Measurements from ENCODE around the gene EXTL1. TPM values are rescaled to one million over a fixed set of nuclear protein-coding genes. Genes with fewer than 3 reads are reported as not detected.

EXTL1 gene
- total RNA-seq, 1 experiment from 2014 or later = 0.15 TPM

DNA sequence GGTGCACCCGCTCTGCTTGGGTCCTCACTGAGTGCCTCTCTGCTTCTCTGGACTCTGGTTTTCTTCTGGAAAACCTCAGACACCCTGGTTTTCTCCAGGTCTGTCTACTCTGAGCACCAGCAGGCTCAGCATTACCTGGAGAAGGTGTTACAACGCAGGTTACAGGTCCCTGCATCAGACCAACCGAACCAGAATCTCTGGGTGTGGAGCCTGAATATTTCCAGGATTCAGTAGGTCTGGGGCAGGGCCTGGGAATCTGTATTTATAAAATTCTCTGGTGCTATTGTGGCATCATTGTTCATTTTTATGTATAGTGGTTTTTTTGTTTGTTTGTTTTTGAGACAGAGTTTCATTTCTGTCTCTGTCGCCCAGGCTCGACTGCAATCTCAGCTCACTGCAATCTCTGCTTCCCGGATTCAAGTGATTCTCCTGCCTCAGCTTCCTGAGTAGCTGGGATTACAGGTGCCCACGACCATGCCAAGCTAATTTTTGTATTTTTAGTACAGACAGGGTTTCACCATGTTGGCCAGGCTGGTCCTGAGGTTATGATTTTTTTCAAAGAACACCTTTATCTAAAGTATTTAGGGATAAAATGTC lies 25.8 kb downstream of the EXTL1 start:
- DNase-seq (ENCODE audit: low read depth, low spot score) = no peak
- H2AFZ ChIP-seq (ENCODE audit: low read depth, low read length, poor library complexity, severe bottlenecking) = no peak overlapping the region
- H3K9ac ChIP-seq (ENCODE audit: low read length) = no peak overlapping the region
- ChIA-PET CTCF (no interaction called here), RAD21 (ENCODE audit: low non-redundant PET in 1 of 2, low total read pairs in 2 of 2, uncharacterized antibody in 2 of 2, unreplicated experiment in 2 of 2) (no interaction called here), POLR2A (no interaction called here)
- no peaks in the 10 kb centered on the region for H4K20me1 ChIP-seq (ENCODE audit: insufficient read depth)
- no peaks in the 10 kb centered on the region for H3K79me2 ChIP-seq (ENCODE audit: insufficient read depth, low read length)
- H3K36me3 ChIP-seq (ENCODE audit: control insufficient read depth in 1 of 2, insufficient read depth in 2 of 2, low read length in 2 of 2) = no peaks in the 10 kb centered on the region
- no TSS peak for BruUV-seq (replicated peaks)
- H3K27ac ChIP-seq (ENCODE audit: low read depth, low read length) = no peak overlapping the region
- no peaks in the 10 kb centered on the region for H3K9me2 ChIP-seq (ENCODE audit: insufficient read depth)
- no peak for ATAC-seq
- H3K9me3 ChIP-seq (ENCODE audit: control insufficient read depth in 1 of 2, insufficient read depth in 1 of 2, low read depth in 1 of 2, low read length in 2 of 2) = no peaks in the 10 kb centered on the region
- no peaks in the 10 kb centered on the region for H3K27me3 ChIP-seq (ENCODE audit: insufficient read depth, low read length)
- no peak overlapping the region for H3K4me2 ChIP-seq (ENCODE audit: low read length)
- TF ChIP-seq TCF7L2 (IDR thresholded peaks at IDR 0.05; ENCODE audit: borderline replicate concordance, extremely low read depth, insufficient read depth, insufficient read length) (no peak), ZNF274 (IDR thresholded peaks at IDR 0.05; ENCODE audit: low read depth, low read length) (no peak), EZH2 (IDR thresholded peaks at IDR 0.05) (no peak), CBX3 (IDR thresholded peaks at IDR 0.05; ENCODE audit: low read depth) (no peak), FOSL1 (IDR thresholded peaks at IDR 0.05; ENCODE audit: low read depth) (no peak), SRF (IDR thresholded peaks at IDR 0.05; ENCODE audit: low read depth) (no peak), RAD21 (IDR thresholded peaks at IDR 0.05; ENCODE audit: low read depth) (no peak), POLR2A (IDR thresholded peaks at IDR 0.05; ENCODE audit: borderline replicate concordance, extremely low read depth, insufficient read depth, insufficient read length) (no peak), ELF1 (IDR thresholded peaks at IDR 0.05; ENCODE audit: borderline replicate concordance, low read depth) (no peak), POLR2AphosphoS5 (IDR thresholded peaks at IDR 0.05; ENCODE audit: low read depth, low read length) (no peak), ZFX (IDR thresholded peaks at IDR 0.05) (no peak), SP1 (IDR thresholded peaks at IDR 0.05; ENCODE audit: low read depth) (no peak)
- TF ChIP-seq, protein P1, sequence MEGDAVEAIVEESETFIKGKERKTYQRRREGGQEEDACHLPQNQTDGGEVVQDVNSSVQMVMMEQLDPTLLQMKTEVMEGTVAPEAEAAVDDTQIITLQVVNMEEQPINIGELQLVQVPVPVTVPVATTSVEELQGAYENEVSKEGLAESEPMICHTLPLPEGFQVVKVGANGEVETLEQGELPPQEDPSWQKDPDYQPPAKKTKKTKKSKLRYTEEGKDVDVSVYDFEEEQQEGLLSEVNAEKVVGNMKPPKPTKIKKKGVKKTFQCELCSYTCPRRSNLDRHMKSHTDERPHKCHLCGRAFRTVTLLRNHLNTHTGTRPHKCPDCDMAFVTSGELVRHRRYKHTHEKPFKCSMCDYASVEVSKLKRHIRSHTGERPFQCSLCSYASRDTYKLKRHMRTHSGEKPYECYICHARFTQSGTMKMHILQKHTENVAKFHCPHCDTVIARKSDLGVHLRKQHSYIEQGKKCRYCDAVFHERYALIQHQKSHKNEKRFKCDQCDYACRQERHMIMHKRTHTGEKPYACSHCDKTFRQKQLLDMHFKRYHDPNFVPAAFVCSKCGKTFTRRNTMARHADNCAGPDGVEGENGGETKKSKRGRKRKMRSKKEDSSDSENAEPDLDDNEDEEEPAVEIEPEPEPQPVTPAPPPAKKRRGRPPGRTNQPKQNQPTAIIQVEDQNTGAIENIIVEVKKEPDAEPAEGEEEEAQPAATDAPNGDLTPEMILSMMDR (IDR thresholded peaks at IDR 0.05 in 2 of 3, conservative IDR thresholded peaks at IDR 0.05 in 1 of 3; ENCODE audit: borderline replicate concordance in 1 of 3, insufficient read depth in 1 of 3, low read depth in 2 of 3, low read length in 2 of 3) = no peak
- TF ChIP-seq, protein P2, sequence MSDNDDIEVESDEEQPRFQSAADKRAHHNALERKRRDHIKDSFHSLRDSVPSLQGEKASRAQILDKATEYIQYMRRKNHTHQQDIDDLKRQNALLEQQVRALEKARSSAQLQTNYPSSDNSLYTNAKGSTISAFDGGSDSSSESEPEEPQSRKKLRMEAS (IDR thresholded peaks at IDR 0.05) = no peak
- TF ChIP-seq, protein P3, sequence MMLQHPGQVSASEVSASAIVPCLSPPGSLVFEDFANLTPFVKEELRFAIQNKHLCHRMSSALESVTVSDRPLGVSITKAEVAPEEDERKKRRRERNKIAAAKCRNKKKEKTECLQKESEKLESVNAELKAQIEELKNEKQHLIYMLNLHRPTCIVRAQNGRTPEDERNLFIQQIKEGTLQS (IDR thresholded peaks at IDR 0.05) = no peak
- TF ChIP-seq, protein P4, sequence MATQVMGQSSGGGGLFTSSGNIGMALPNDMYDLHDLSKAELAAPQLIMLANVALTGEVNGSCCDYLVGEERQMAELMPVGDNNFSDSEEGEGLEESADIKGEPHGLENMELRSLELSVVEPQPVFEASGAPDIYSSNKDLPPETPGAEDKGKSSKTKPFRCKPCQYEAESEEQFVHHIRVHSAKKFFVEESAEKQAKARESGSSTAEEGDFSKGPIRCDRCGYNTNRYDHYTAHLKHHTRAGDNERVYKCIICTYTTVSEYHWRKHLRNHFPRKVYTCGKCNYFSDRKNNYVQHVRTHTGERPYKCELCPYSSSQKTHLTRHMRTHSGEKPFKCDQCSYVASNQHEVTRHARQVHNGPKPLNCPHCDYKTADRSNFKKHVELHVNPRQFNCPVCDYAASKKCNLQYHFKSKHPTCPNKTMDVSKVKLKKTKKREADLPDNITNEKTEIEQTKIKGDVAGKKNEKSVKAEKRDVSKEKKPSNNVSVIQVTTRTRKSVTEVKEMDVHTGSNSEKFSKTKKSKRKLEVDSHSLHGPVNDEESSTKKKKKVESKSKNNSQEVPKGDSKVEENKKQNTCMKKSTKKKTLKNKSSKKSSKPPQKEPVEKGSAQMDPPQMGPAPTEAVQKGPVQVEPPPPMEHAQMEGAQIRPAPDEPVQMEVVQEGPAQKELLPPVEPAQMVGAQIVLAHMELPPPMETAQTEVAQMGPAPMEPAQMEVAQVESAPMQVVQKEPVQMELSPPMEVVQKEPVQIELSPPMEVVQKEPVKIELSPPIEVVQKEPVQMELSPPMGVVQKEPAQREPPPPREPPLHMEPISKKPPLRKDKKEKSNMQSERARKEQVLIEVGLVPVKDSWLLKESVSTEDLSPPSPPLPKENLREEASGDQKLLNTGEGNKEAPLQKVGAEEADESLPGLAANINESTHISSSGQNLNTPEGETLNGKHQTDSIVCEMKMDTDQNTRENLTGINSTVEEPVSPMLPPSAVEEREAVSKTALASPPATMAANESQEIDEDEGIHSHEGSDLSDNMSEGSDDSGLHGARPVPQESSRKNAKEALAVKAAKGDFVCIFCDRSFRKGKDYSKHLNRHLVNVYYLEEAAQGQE (IDR thresholded peaks at IDR 0.05; ENCODE audit: low read depth) = no peak
- TF ChIP-seq, protein P5, sequence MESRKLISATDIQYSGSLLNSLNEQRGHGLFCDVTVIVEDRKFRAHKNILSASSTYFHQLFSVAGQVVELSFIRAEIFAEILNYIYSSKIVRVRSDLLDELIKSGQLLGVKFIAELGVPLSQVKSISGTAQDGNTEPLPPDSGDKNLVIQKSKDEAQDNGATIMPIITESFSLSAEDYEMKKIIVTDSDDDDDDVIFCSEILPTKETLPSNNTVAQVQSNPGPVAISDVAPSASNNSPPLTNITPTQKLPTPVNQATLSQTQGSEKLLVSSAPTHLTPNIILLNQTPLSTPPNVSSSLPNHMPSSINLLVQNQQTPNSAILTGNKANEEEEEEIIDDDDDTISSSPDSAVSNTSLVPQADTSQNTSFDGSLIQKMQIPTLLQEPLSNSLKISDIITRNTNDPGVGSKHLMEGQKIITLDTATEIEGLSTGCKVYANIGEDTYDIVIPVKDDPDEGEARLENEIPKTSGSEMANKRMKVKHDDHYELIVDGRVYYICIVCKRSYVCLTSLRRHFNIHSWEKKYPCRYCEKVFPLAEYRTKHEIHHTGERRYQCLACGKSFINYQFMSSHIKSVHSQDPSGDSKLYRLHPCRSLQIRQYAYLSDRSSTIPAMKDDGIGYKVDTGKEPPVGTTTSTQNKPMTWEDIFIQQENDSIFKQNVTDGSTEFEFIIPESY (IDR thresholded peaks at IDR 0.05; ENCODE audit: extremely low read depth, insufficient replicate concordance, low read length) = no peak
- no peak overlapping the region for H3K4me3 ChIP-seq (replicated peaks in 1 of 2; ENCODE audit: low read depth in 1 of 2, low read length in 2 of 2)
- intact Hi-C loops (cut with micrococcal nuclease) = no loop called here
- H3K4me1 ChIP-seq (ENCODE audit: control insufficient read depth in 1 of 2, insufficient read depth in 2 of 2, low read length in 2 of 2) = no peaks in the 10 kb centered on the region
